Kidney (tissue), 14 donors: ENCODE data around the gene RNF41. TPM values are rescaled to one million over a fixed set of nuclear protein-coding genes. Genes with fewer than 3 reads are reported as not detected.

Experiments used
- DNase-seq, 5 donors: peaks; one replicate each; pipeline ENCODE4 v3.0.0-alpha.2; 2013 to 2020
- FAIRE-seq: peaks from 2 replicates; lab custom pipeline; 2012; peaks lifted over from hg19 to GRCh38; lab: Jason Lieb, UNC
- H3K27ac ChIP-seq, 2 donors: one replicate each; pipeline ENCODE4 v1.7.0; 2013; ENCODE audit warnings: low read depth in 2 of 2, low read length in 2 of 2, inconsistent platforms in 1 of 2
- H3K27me3 ChIP-seq: one replicate; pipeline ENCODE4 v1.7.1; 2013; ENCODE audit warnings: low read length, inconsistent platforms; ENCODE audit not compliant: control insufficient read depth, insufficient read depth
- H3K36me3 ChIP-seq, 3 donors: one replicate each; pipeline versions ENCODE4 v1.7.0 to v1.7.1; 2013; ENCODE audit warnings: low read length in 3 of 3, control low read depth in 1 of 3, inconsistent platforms in 1 of 3; ENCODE audit not compliant: insufficient read depth in 3 of 3, control insufficient read depth in 2 of 3
- H3K4me1 ChIP-seq, 3 donors: one replicate each; pipeline versions ENCODE4 v1.7.0 to v1.7.1; 2013; ENCODE audit warnings: low read length in 3 of 3, inconsistent platforms in 1 of 3, low read depth in 1 of 3; ENCODE audit not compliant: control insufficient read depth in 2 of 3, insufficient read depth in 2 of 3
- H3K4me3 ChIP-seq, 3 donors: one replicate each; pipeline versions ENCODE4 v1.7.0 to v1.8.1; 2013; ENCODE audit warnings: low read length in 3 of 3, control low read depth in 1 of 3, inconsistent platforms in 1 of 3
- H3K9ac ChIP-seq, 3 donors: one replicate each; pipeline versions ENCODE4 v1.7.0 to v1.7.1; 2013; ENCODE audit warnings: low read length in 3 of 3, control low read depth in 1 of 3, inconsistent platforms in 1 of 3
- H3K9me3 ChIP-seq, 3 donors: one replicate each; pipeline versions ENCODE4 v1.7.0 to v1.7.1; 2013; ENCODE audit warnings: low read length in 3 of 3, control low read depth in 1 of 3, inconsistent platforms in 1 of 3; ENCODE audit not compliant: control insufficient read depth in 2 of 3, insufficient read depth in 1 of 3
- CTCF ChIP-seq: IDR thresholded peaks from 3 replicates; pipeline ENCODE4 v1.5.1; 2012; ENCODE audit warnings: mild to moderate bottlenecking, moderate library complexity, borderline replicate concordance; ENCODE audit not compliant: insufficient read depth; ENCODE audit errors: extremely low read depth
- intact Hi-C: fragments of 100-400 bp; cut with DNase I; formaldehyde crosslinking; loops from one replicate; pipeline ENCODE4 v1.11.1; 2022
- polyA plus RNA-seq: library from polyadenylated mRNA; stranded (reverse); fragments of 350-450 nt; fragmentation: Illumina TruSeq; extraction: RNeasy Lipid Tissue Mini Kit (QIAGEN cat#74804); gene quantifications from one replicate; pipeline ENCODE4 v1.2.3, GENCODE V29; 2014; ENCODE audit warnings: low read depth, low replicate concordance; ENCODE audit not compliant: insufficient read depth
- total RNA-seq: library from RNA; stranded (reverse); fragmentation: NEBNext Ultra II Directional; extraction: Animal tissue kit (Norgen Biotek cat#: 25700); gene quantifications from one replicate; pipeline ENCODE4 v1.2.1, GENCODE V29; 2021
- donor health status: control.
- donor health status: control.
- donor health status: control.
- donor health status: control.
- donor health status: control.
- donor health status: DM: yes; HTN: yes; CAD: no.
- donor health status: Normal renal cell carcinoma (clear cell type).

Gene RNF41
- total and polyA plus RNA-seq, 2 donors from 2014 or later: 17.6 to 45.5 TPM

GRCh38 chr12:56213878-56214277, 7.8 kb downstream of the RNF41 start:
- H3K4me3 ChIP-seq: no peak overlapping the region
- TF ChIP-seq CTCF: no peak
- H3K27ac ChIP-seq: no peak overlapping the region
- DNase-seq: no peak
- no peaks in the 10 kb centered on the region for H3K9me3 ChIP-seq
- H3K4me1 ChIP-seq: no peaks in the 10 kb centered on the region
- no peak overlapping the region for H3K9ac ChIP-seq
- intact Hi-C loops: no loop called here
- no peaks in the 10 kb centered on the region for H3K27me3 ChIP-seq
- FAIRE-seq: no peak
- H3K36me3 ChIP-seq: peaks cover 10 to 41% (median 35%) of the 10 kb centered on the region in 3 donors

- peaks cover 17 to 50% (median 44%) of the 10 kb centered on the region in 3 donors for H3K36me3 ChIP-seq
- H3K27ac ChIP-seq: no peak overlapping the region
- no peak overlapping the region for H3K4me3 ChIP-seq
- no peak for TF ChIP-seq CTCF
- H3K9ac ChIP-seq: no peak overlapping the region
- no peak for DNase-seq
- intact Hi-C loops: no loop called here
- no peak for FAIRE-seq
- H3K27me3 ChIP-seq: no peaks in the 10 kb centered on the region
- H3K9me3 ChIP-seq: no peaks in the 10 kb centered on the region
- H3K4me1 ChIP-seq: no peaks in the 10 kb centered on the region
These were observed 9.4 kb downstream of the RNF41 start for GRCh38 chr12:56212361-56212760.

DNA sequence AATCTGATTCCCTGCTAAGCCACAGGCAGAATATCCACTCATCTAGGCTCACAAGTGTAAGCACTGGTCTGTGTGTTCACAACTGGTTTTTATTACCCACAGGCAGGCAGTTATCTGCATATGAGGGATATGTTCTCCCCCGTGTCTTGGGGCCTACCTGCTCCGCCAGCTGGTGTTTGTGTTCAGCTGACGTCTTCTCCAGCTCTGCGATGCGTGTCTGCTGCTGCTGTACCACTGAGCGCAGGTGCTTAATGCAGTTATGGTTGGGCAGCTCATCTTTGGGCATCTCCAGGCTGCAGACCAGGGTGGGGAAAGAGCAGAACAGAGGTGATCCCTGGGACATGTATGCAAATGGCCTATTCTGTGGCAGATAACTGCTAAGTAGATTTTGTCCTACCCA, 13.7 kb downstream of the RNF41 start:
- H3K9ac ChIP-seq: no peak overlapping the region
- no peaks in the 10 kb centered on the region for H3K4me1 ChIP-seq
- H3K36me3 ChIP-seq: peaks cover 16 to 57% (median 43%) of the 10 kb centered on the region in 3 donors
- FAIRE-seq: no peak
- no peak overlapping the region for H3K4me3 ChIP-seq
- DNase-seq: peak in 4 of 5 donors; percentile 49 to 71 (median 57)
- no peaks in the 10 kb centered on the region for H3K27me3 ChIP-seq
- H3K9me3 ChIP-seq: no peaks in the 10 kb centered on the region
- no peak for TF ChIP-seq CTCF
- H3K27ac ChIP-seq: no peak overlapping the region
- intact Hi-C loops: no loop called here
